Activated B cell treated with CpG ODN at 0.5 μM for 24 hours (primary cell): Measurements from ENCODE around the gene LPP. TPM values are rescaled to one million over a fixed set of nuclear protein-coding genes. Genes with fewer than 3 reads are reported as not detected.
A peak's percentile ranks its signal among the peaks of the same experiment; 100 is the strongest.

ENCODE experiments used
- ATAC-seq: fragments of 200-7000 bp; cut with Tn5 transposase; one replicate; pipeline ENCODE4 v1.10.0; 2021; ENCODE audit warnings: low read depth, mild to moderate bottlenecking, moderate library complexity
- CTCF ChIA-PET: fragments of 350-600 bp; sonication (Branson Sonifier 250); formaldehyde crosslinking; loops from one replicate; lab custom pipeline; 2021; ENCODE audit warnings: antibody characterized with exemption; lab: Charles Lee
- POLR2A ChIA-PET: fragments of 350-600 bp; sonication (Branson Sonifier 250); formaldehyde crosslinking; loops from one replicate; lab custom pipeline; 2021; ENCODE audit warnings: antibody characterized with exemption; lab: Charles Lee
- DNase-seq: peaks from one replicate; pipeline ENCODE4 v3.0.0; 2022
- H3K27ac Mint-ChIP-seq: one replicate; pipeline ENCODE4 v1.8.0; 2020; ENCODE audit warnings: mixed read lengths
- H3K27me3 Mint-ChIP-seq: one replicate; pipeline ENCODE4 v1.8.0; 2021; ENCODE audit warnings: mixed read lengths
- H3K36me3 Mint-ChIP-seq: one replicate; pipeline ENCODE4 v1.8.0; 2021; ENCODE audit warnings: low read depth, mixed read lengths
- H3K4me1 Mint-ChIP-seq: one replicate; pipeline ENCODE4 v1.8.0; 2021; ENCODE audit warnings: mixed read lengths
- H3K4me3 Mint-ChIP-seq: one replicate; pipeline ENCODE4 v1.8.0; 2020; ENCODE audit warnings: mild to moderate bottlenecking, mixed read lengths
- H3K9me3 Mint-ChIP-seq: one replicate; pipeline ENCODE4 v1.8.0; 2020; ENCODE audit warnings: mixed read lengths
- CTCF ChIP-seq: fragments of 200-600 bp; IDR thresholded peaks from one replicate; pipeline ENCODE4 v1.8.0; 2022; ENCODE audit warnings: antibody characterized with exemption, mild to moderate bottlenecking
- intact Hi-C: fragments of 100-400 bp; cut with micrococcal nuclease; formaldehyde crosslinking; loops from one replicate; pipeline ENCODE4 v1.15.1; 2024
- total RNA-seq: library from RNA; stranded (reverse); gene quantifications from 2 replicates; pipeline ENCODE4 v1.2.3, GENCODE V29; 2022

The LPP gene
- total RNA-seq, 1 donor from 2014 or later: 60.1 TPM

- Mint-ChIP-seq H3K27me3 (no peaks in the 10 kb centered on the region), H3K9me3 (peaks cover 3% of the 10 kb centered on the region), H3K4me3 (no peak overlapping the region), H3K27ac (peak overlapping the region; percentile 50), H3K36me3 (peaks cover 8% of the 10 kb centered on the region), H3K4me1 (peaks cover 54% of the 10 kb centered on the region)
- CTCF ChIA-PET: interaction anchor here (1.2 kb wide), 1 partner anchor 15 kb away, joined by 3 read pairs; no protein-coding TSS in a partner anchor
- no peak for DNase-seq
- no peak for ATAC-seq
- no peak for TF ChIP-seq CTCF
- intact Hi-C loops: loop anchor here (2.0 kb wide), 1 partner anchor 14 kb away; no protein-coding TSS in a partner anchor
- POLR2A ChIA-PET: interaction anchor here (0.5 to 1.2 kb wide), 6 partner anchors 18 to 579 kb away, joined by 3 to 4 read pairs (median 3); no protein-coding TSS in a partner anchor
These were observed 168.4 kb downstream of the LPP start for GRCh38 chr3:188322135-188322887.

GRCh38 chr3:188323067-188323842, 169.3 kb downstream of the LPP start:
- CTCF ChIA-PET: interaction anchor here (1.1 to 1.2 kb wide), 3 partner anchors 14 to 110 kb away, joined by 3 read pairs; no protein-coding TSS in a partner anchor
- Mint-ChIP-seq H3K9me3 (peaks cover 3% of the 10 kb centered on the region), H3K4me3 (no peak overlapping the region), H3K27me3 (no peaks in the 10 kb centered on the region), H3K27ac (peak overlapping the region; percentile 50), H3K36me3 (peaks cover 8% of the 10 kb centered on the region), H3K4me1 (peaks cover 52% of the 10 kb centered on the region)
- intact Hi-C loops: loop anchor here (2.0 kb wide), 1 partner anchor 14 kb away; no protein-coding TSS in a partner anchor
- DNase-seq (no peak), ATAC-seq (peak; percentile 81)
- no peak for TF ChIP-seq CTCF
- POLR2A ChIA-PET: interaction anchor here (0.5 to 1.6 kb wide), 7 partner anchors 17 to 580 kb away, joined by 3 to 7 read pairs (median 4); no protein-coding TSS in a partner anchor

- peaks cover 58% of the 10 kb centered on the region for H3K4me1 Mint-ChIP-seq
- POLR2A ChIA-PET: no interaction called here
- CTCF ChIA-PET: no interaction called here
- no peak overlapping the region for H3K4me3 Mint-ChIP-seq
- DNase-seq: no peak
- no peak overlapping the region for H3K27ac Mint-ChIP-seq
- peaks cover 8% of the 10 kb centered on the region for H3K36me3 Mint-ChIP-seq
- intact Hi-C loops: loop anchor here (2.0 kb wide), 1 partner anchor 15 kb away; no protein-coding TSS in a partner anchor
- H3K27me3 Mint-ChIP-seq: no peaks in the 10 kb centered on the region
- TF ChIP-seq CTCF: no peak
- no peak for ATAC-seq
- H3K9me3 Mint-ChIP-seq: peaks cover 3% of the 10 kb centered on the region
These were observed 172.2 kb downstream of the LPP start for GRCh38 chr3:188326111-188326510.

GRCh38 chr3:188326968-188327367, 173.0 kb downstream of the LPP start:
- peaks cover 58% of the 10 kb centered on the region for H3K4me1 Mint-ChIP-seq
- intact Hi-C loops: loop anchor here (2.0 kb wide), 1 partner anchor 16 kb away; no protein-coding TSS in a partner anchor

More at GRCh38 chr3:188326968-188327367, 173.0 kb downstream of the LPP start:
- Mint-ChIP-seq H3K27me3 (no peaks in the 10 kb centered on the region), H3K9me3 (peaks cover 3% of the 10 kb centered on the region), H3K27ac (no peak overlapping the region), H3K4me3 (no peak overlapping the region), H3K36me3 (peaks cover 8% of the 10 kb centered on the region)
- ChIA-PET POLR2A (no interaction called here), CTCF (no interaction called here)
- TF ChIP-seq CTCF: no peak
- DNase-seq (no peak), ATAC-seq (no peak)
